H54 (cell line): Measurements from ENCODE around the gene CELF4.

ENCODE experiments used
- DNase-seq: peaks from one replicate; pipeline ENCODE4 v3.0.0; 2011; ENCODE audit warnings: low spot score, mixed read lengths; ENCODE audit not compliant: insufficient read length
- FAIRE-seq: peaks from 3 replicates; lab custom pipeline; 2011; peaks lifted over from hg19 to GRCh38; lab: Jason Lieb, UNC
- POLR2A ChIP-seq: IDR thresholded peaks from 2 replicates; pipeline ENCODE4 v1.6.1; 2011; ENCODE audit warnings: low read depth, mild to moderate bottlenecking, low read length

Gene CELF4

DNA sequence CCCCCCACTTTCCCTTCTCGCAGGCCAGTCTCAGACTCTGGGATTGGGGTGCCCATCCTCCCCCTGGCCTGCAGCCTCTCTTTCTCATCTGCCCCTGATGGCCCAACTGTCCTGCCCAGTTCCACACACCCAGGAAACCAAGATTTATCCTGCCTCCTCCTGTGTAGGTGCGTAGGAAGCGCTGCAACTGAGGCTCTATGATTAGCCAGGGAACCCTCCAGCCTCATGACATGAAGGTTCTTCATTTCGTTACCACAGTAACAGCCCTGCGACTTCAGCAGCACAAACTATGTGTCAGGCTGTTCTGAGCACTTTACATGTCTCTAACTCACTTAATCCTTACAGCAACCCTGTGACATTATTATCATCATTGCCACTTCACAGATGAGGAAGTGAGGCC is 305.9 kb downstream of the CELF4 start:
- TF ChIP-seq POLR2A = no peak
- FAIRE-seq = no peak
- no peak for DNase-seq

DNA sequence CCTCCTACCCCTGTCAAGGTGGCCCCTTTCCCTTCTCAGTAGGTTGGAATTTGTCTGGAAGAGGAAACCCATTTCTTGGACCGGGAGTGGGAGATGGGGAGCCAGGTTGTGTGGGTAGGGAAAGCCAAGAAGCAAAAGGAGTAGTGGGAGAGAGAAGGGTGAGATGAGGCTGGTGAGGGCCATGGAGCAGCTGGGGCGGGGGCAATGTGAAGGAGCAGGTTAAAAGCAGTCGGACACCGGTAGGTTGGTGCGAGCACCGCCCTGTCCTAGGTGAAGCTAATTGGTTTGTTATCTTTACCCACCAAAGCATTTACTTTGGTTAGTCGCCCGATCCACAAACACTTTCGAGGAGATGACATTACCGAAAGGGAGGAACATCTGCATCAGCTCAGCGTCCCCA is 306.8 kb downstream of the CELF4 start:
- TF ChIP-seq POLR2A = no peak
- FAIRE-seq (no peak), DNase-seq (no peak)

- DNase-seq (no peak), FAIRE-seq (no peak)
- no peak for TF ChIP-seq POLR2A
Measured at GRCh38 chr18:37258131-37258530, 307.5 kb downstream of the CELF4 start.

DNA sequence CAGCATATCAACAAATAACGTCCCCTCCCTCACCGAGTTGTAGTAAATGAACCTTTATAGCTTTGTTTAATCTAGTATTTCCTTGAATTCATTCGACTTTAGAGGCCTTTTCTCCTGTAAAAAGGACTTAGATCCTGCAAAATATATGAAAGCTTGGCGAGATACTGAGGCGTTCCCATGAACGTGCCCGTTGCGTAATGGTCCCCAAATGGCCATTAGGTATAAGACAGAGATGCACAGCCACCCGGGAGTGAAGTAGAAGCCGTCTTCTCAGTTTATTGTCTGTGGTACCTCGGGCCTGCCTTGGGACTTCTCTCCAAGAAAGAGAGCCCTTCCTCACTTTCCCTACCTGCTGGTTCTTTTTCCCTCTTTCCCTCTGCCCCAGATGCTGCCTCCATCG is 310.6 kb downstream of the CELF4 start:
- DNase-seq = no peak
- TF ChIP-seq POLR2A = no peak
- FAIRE-seq = no peak

DNA sequence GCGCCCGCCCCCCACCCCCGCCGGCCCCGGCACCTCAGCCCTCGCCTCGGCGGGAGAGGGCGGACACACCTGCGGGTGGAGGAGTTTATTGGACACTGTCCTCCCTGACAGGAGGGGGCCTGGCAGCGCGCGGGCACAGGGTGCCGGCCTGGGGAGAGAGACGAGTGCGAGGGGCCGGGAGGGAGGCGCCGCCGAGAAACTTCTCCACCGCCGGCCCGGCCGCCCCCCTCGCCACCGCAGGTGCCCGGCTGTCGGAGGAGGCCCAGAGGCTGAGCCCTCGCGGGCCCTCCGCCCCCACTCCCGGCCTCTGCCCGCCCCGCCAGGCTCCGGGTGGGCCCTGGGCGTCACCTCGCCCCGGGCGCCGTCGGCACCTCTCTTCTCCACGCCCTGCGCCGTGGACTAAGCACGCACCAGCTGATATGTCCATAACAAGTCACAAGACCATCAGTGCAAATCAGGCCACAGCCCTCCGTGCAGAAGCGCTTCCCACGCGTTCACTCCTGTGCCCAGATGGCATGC is 311.3 kb downstream of the CELF4 start:
- FAIRE-seq (no peak), DNase-seq (no peak)
- no peak for TF ChIP-seq POLR2A

DNA sequence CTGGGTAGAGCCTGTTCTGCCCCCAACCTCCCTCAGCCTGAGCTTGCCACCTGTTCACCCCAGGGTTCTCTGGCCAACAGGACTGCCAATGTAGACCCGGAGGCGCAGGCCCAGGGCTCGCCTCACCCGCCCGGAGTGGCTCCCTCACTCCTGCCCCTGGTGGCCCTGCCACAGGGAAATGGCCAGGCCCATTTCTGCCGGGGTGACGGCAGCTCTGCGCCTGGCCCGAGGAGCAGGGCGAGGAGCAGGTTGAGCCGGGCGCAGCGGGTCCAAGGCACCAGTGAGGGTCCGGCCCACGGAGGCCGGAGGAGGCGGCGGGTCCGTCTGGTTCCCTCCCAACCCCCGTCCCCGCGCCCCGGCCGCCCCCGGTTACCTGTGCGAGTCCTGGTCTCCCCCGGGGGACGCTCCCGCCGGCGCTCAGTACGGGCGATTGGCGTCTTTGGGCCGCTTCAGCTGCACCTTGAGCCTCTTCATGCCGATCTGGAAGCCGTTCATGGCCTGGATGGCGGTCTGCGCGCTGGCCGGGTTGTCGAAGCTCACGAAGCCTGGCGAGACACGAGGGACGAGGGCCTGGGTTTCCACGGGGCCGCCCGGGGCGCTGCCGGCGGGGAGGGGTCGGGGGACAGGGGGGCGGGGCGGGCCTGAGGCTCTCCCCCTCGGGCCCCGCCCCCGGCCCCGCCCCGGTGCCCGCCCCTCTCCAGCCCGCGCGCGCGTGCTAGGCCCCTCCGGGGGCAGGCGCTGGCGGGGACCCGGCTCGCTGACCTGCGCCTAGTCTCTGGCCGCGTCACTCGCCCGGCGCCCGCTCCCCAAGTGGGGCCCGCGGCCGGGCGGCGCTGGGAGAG is 312.0 kb downstream of the CELF4 start:
- DNase-seq (no peak), FAIRE-seq (no peak)
- TF ChIP-seq POLR2A = no peak

GRCh38 chr18:37252854-37253393 is 312.7 kb downstream of the CELF4 start:
- FAIRE-seq (no peak), DNase-seq (no peak)
- TF ChIP-seq POLR2A = no peak

DNA sequence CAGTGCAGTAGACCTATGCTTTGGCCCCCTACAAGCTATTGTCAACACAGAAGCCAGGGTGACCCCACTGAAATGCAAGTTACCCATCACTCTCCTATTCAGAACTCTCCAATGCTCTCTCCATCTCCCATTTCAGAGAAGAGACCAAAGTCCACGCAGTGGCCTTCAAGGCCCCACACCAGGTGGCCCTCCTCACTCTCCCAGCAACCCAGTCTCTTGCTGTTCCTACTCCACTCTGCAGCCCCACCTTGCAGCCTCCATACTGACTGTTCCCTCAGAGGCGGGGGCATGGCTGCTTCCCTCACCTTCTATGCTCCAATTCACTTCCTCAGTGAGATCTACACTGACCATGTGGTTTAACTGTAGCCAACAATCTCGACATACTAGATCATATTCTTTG is 313.3 kb downstream of the CELF4 start:
- DNase-seq (no peak), FAIRE-seq (no peak)
- no peak for TF ChIP-seq POLR2A

DNA sequence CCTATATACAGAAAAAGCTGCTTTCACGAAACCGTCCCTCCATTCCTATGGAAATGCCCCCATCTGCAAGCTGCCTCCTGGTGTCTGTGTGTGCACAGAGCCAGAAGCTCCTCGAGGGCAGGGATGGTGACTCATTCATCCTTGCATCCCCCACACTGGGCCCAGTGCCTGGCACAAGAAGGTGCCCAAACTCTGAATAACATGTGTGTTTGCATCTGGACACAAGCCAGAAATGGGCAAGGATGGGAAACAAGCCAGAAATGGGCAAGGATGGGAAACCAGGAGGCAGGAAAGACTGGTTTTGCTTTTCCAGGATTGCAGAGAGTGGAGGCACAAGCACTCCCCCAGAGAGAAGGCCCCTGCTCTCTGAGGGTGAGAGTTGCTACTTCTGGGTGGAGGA is 313.9 kb downstream of the CELF4 start:
- FAIRE-seq (no peak), DNase-seq (no peak)
- no peak for TF ChIP-seq POLR2A

DNA sequence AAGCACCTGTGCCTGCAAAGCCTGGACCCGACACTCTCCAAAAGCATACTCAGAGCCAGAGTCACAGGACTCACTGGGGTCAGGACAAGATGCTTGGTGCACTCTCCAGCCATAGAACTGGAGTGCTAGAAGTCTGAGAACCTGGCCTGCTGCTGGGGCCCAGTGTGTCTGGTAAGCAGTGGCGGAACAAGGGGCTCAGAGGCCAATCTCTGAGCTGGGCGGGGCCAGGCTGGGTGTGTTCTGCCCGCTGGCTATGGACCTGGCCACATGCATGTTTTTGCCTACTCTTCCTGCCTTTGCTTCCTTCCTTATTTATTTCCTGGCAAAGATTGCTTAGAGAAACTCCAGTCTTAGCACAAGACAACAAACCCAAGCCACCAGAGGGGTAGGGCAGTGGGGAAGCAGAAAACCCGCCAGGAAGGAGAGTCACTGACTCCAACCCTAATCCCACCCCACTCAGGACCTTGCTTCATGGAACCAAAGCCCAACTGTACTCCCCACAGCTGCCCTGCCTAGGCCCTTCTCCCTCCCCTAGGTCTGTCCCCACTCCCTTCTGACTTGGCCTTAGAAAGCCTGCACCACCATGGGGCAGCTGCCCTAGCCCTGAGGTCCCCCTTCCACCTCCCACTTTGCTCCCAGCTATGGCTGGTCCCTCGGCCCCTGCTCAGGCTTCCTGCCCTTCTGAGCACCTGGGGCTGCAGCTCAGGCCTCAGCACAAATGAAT is 315.5 kb downstream of the CELF4 start:
- FAIRE-seq = no peak
- no peak for DNase-seq
- no peak for TF ChIP-seq POLR2A

DNA sequence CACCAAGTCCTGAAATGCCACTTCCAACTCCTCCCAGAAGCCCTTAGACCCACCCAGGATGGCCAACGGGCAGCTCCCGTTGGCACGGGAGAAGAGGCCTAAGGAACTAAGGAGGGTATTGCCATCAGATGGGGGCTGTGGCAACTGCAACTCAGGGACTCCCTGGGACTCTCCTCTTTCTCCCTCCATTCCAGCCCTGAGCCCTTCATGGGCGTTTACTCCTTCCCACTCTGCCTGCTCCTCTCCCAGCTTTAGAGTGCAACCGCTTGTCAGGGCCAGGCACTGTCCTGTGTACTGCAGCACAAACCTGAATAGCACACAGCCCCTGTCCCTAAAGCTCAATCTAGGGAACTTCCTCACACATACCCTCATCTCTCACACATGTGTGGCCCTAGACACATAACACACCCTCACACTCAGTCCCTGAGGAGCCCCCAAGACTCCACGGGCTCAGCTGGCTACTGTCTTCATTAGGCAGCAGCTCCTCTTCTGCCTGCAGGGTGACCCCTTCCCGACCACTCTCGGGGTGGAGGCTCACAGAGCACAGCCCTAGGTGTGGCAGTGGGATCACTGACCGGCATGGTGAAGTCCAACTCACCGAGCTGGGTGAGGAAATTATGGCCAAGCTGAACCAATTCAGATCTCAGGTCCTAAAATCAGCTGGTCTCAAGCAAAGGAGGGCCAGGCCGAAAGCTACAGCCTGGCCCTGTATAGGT is 316.3 kb downstream of the CELF4 start:
- DNase-seq (no peak), FAIRE-seq (no peak)
- TF ChIP-seq POLR2A = no peak

DNA sequence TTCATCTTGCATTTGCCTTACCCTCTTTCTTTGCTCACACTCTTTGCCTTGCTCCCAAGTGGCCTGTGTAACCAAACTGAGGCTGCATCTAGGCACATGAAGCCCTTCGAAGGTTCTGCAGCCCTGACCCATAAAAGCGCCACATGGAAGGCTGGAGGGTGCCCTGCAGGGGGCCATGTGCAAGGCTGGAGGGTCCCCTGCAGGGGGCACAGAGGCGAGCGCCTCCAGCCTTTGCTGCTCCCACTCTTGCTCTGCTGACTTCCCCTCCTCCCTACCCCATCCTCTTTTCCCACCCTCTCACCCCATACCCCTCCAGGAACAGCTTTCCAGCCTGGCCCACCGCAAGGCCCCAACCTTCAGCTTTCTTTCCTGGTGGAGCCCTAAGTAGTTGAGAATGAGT is 317.3 kb downstream of the CELF4 start:
- no peak for FAIRE-seq
- DNase-seq = no peak
- no peak for TF ChIP-seq POLR2A

- no peak for FAIRE-seq
- no peak for TF ChIP-seq POLR2A
- no peak for DNase-seq
Measured at GRCh38 chr18:37247497-37248161, 318.0 kb downstream of the CELF4 start.
